ENCODE data around the gene SFPQ. TPM values are rescaled to one million over a fixed set of nuclear protein-coding genes. Genes with fewer than 3 reads are reported as not detected.

SFPQ gene
- total and polyA plus RNA-seq, 2 donors (not counting 1 experiment from before 2014, with no cell fraction given): 192 to 411 TPM

DNA sequence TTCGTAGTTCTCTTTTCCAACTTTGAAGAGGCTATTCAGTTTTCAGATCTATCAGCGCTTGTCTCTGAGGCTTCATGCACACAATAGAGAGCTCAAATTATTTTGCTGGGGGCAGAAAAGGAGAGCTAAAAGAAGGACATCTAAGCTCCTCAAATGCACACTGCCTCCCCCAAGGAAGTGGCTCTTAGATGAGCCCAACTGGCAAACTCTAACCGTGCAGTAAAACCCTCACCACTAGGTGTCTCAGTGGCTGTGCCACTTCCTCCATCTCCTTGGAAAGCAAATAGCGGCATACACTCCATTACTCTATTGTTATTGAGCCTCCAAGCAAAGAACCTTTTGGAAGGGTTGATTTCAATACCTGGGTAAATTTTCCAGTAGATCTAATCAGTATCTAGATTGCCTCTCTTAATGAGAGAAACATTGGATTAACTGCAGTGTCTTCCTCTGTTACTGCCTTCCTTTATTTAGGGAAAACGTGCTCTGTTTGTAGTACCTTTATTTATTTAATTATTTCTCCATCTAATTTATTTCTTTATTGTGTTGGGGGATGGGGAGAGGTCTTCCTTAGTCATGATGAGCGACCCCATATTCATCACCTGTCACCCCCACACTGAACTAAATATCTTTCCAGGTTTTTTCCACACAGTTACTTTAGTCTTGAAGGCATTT lies 9.2 kb upstream of the SFPQ start:
- no peaks in the 10 kb centered on the region for H3K9me3 Mint-ChIP-seq (ENCODE audit: insufficient read depth)
- peaks cover 4% of the 10 kb centered on the region for H3K27me3 Mint-ChIP-seq
- H3K79me2 ChIP-seq (ENCODE audit: control insufficient read depth, insufficient read depth, low read length): peaks cover 4% of the 10 kb centered on the region
- H3K4me2 ChIP-seq (replicated peaks; ENCODE audit: low read depth, low read length, poor library complexity, severe bottlenecking): peak overlapping the region; percentile 55
- no peak overlapping the region for H3K9ac ChIP-seq (ENCODE audit: low read length)
- H3K9me3 ChIP-seq (ENCODE audit: control extremely low read depth in 1 of 3, control insufficient read depth in 2 of 3, insufficient read depth in 1 of 3, low read length in 2 of 3): no peaks in the 10 kb centered on the region
- ChIA-PET POLR2A (interaction anchor here (0.5 kb wide), 2 partner anchors 9 to 96 kb away, joined by 4 to 5 read pairs; no protein-coding TSS in a partner anchor), CTCF (interaction anchor here (0.6 to 2.0 kb wide), 17 partner anchors 9 to 522 kb away, joined by 3 to 30 read pairs (median 4); partner anchors contain the start of genes SFPQ and SMIM12)
- H3K27ac ChIP-seq (ENCODE audit: low read length in 2 of 2): no peak overlapping the region
- intact Hi-C loops (cut with micrococcal nuclease): loop anchor here (1.0 kb wide), 2 partner anchors 9 to 96 kb away; partner anchors contain the start of gene SFPQ
- no peaks in the 10 kb centered on the region for H4K20me1 ChIP-seq (ENCODE audit: control insufficient read depth, insufficient read depth, low read length, poor library complexity, severe bottlenecking)
- no peaks in the 10 kb centered on the region for H3K36me3 ChIP-seq (replicated peaks in 1 of 2; ENCODE audit: control extremely low read depth in 1 of 2, control insufficient read depth in 1 of 2, extremely low read depth in 1 of 2, insufficient read depth in 2 of 2, low read length in 1 of 2)
- 7% methylated on average over 2 of the region's 6 CpGs for WGBS (ENCODE audit: insufficient coverage)
- peaks cover 3 to 5% of the 10 kb centered on the region in 2 donors for H3K4me1 ChIP-seq (ENCODE audit: control insufficient read depth in 2 of 2, insufficient read depth in 2 of 2, low read length in 2 of 2)
- H3K4me3 ChIP-seq (ENCODE audit: control extremely low read depth in 1 of 5, extremely low read depth in 1 of 5, insufficient read depth in 1 of 5, low read depth in 2 of 5, low read length in 4 of 5): no peak overlapping the region
- peaks cover 7% of the 10 kb centered on the region for H3K4me1 Mint-ChIP-seq
- H3K27ac Mint-ChIP-seq: no peak overlapping the region
- peaks cover 0 to 2% (median 0%) of the 10 kb centered on the region in 4 experiments for H3K27me3 ChIP-seq (replicated peaks in 1 of 4; ENCODE audit: control extremely low read depth in 1 of 4, control insufficient read depth in 3 of 4, insufficient read depth in 4 of 4, low read length in 3 of 4)
- peak; percentile 100 for ATAC-seq (ENCODE audit: low read depth)
- peak overlapping the region; percentile 71 for H2AFZ ChIP-seq (ENCODE audit: insufficient read depth, low read depth, low read length, poor library complexity, severe bottlenecking)
- no peak overlapping the region for H3K4me3 Mint-ChIP-seq
- peak; percentile 81 for DNase-seq
- TF ChIP-seq, protein P1, sequence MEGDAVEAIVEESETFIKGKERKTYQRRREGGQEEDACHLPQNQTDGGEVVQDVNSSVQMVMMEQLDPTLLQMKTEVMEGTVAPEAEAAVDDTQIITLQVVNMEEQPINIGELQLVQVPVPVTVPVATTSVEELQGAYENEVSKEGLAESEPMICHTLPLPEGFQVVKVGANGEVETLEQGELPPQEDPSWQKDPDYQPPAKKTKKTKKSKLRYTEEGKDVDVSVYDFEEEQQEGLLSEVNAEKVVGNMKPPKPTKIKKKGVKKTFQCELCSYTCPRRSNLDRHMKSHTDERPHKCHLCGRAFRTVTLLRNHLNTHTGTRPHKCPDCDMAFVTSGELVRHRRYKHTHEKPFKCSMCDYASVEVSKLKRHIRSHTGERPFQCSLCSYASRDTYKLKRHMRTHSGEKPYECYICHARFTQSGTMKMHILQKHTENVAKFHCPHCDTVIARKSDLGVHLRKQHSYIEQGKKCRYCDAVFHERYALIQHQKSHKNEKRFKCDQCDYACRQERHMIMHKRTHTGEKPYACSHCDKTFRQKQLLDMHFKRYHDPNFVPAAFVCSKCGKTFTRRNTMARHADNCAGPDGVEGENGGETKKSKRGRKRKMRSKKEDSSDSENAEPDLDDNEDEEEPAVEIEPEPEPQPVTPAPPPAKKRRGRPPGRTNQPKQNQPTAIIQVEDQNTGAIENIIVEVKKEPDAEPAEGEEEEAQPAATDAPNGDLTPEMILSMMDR (IDR thresholded peaks at IDR 0.05): peak; percentile 93
- no peak for TF ChIP-seq EZH2 (IDR thresholded peaks at IDR 0.05; ENCODE audit: borderline replicate concordance, insufficient read depth, low read depth, low read length, poor library complexity, severe bottlenecking)

- ChIA-PET CTCF (interaction anchor here (0.6 to 2.0 kb wide), 13 partner anchors 8 to 363 kb away, joined by 3 to 30 read pairs (median 4); partner anchors contain the start of gene SFPQ), POLR2A (interaction anchor here (0.5 kb wide), 2 partner anchors 10 to 97 kb away, joined by 4 to 5 read pairs; no protein-coding TSS in a partner anchor)
- intact Hi-C loops (cut with micrococcal nuclease): loop anchor here (1.0 kb wide), 2 partner anchors 8 to 97 kb away; partner anchors contain the start of gene SFPQ
- Mint-ChIP-seq H3K27ac (no peak overlapping the region), H3K9me3 (ENCODE audit: insufficient read depth) (no peaks in the 10 kb centered on the region), H3K27me3 (peaks cover 4% of the 10 kb centered on the region), H3K4me3 (no peak overlapping the region), H3K4me1 (peaks cover 7% of the 10 kb centered on the region)
- no peaks in the 10 kb centered on the region for H3K9me3 ChIP-seq (ENCODE audit: control extremely low read depth in 1 of 3, control insufficient read depth in 2 of 3, insufficient read depth in 1 of 3, low read length in 2 of 3)
- ATAC-seq (ENCODE audit: low read depth) (no peak), DNase-seq (no peak)
- H3K4me2 ChIP-seq (replicated peaks; ENCODE audit: low read depth, low read length, poor library complexity, severe bottlenecking): peak overlapping the region; percentile 55
- H3K79me2 ChIP-seq (ENCODE audit: control insufficient read depth, insufficient read depth, low read length): peaks cover 4% of the 10 kb centered on the region
- no peaks in the 10 kb centered on the region for H4K20me1 ChIP-seq (ENCODE audit: control insufficient read depth, insufficient read depth, low read length, poor library complexity, severe bottlenecking)
- peaks cover 0 to 2% (median 0%) of the 10 kb centered on the region in 4 experiments for H3K27me3 ChIP-seq (replicated peaks in 1 of 4; ENCODE audit: control extremely low read depth in 1 of 4, control insufficient read depth in 3 of 4, insufficient read depth in 4 of 4, low read length in 3 of 4)
- no peak overlapping the region for H3K27ac ChIP-seq (ENCODE audit: low read length in 2 of 2)
- TF ChIP-seq, protein P1 (IDR thresholded peaks at IDR 0.05): no peak
- no peak for TF ChIP-seq EZH2 (IDR thresholded peaks at IDR 0.05; ENCODE audit: borderline replicate concordance, insufficient read depth, low read depth, low read length, poor library complexity, severe bottlenecking)
- WGBS (ENCODE audit: insufficient coverage): no CpG with 5 or more reads among the region's 2 CpGs
- no peak overlapping the region for H3K9ac ChIP-seq (ENCODE audit: low read length)
- peak overlapping the region; percentile 71 for H2AFZ ChIP-seq (ENCODE audit: insufficient read depth, low read depth, low read length, poor library complexity, severe bottlenecking)
- H3K4me3 ChIP-seq (ENCODE audit: control extremely low read depth in 1 of 5, extremely low read depth in 1 of 5, insufficient read depth in 1 of 5, low read depth in 2 of 5, low read length in 4 of 5): no peak overlapping the region
- no peaks in the 10 kb centered on the region for H3K36me3 ChIP-seq (replicated peaks in 1 of 2; ENCODE audit: control extremely low read depth in 1 of 2, control insufficient read depth in 1 of 2, extremely low read depth in 1 of 2, insufficient read depth in 2 of 2, low read length in 1 of 2)
- peaks cover 3 to 5% of the 10 kb centered on the region in 2 donors for H3K4me1 ChIP-seq (ENCODE audit: control insufficient read depth in 2 of 2, insufficient read depth in 2 of 2, low read length in 2 of 2)
Measured at GRCh38 chr1:35201631-35202030, 8.7 kb upstream of the SFPQ start.
